Activated CD8-positive, alpha-beta memory T cell treated with anti-CD3 and anti-CD28 coated beads, Interleukin-2, amount 50 U/mL, for 1 hour (primary cell): ENCODE results near the gene SLC35B1.
"Not testable (repeated sequence)": the region's sequence is repeated elsewhere in the genome, so short reads cannot be mapped to it uniquely, and the experiment has no call there.

Source experiments
- DNase-seq: peaks from one replicate; pipeline ENCODE4 v3.0.0-alpha.2; 2020; ENCODE audit errors: extremely low read depth

The SLC35B1 gene

GRCh38 chr17:49734515-49735490 is 27.0 kb upstream of the SLC35B1 start:
- no peak for DNase-seq

GRCh38 chr17:49731435-49731831 is 23.7 kb upstream of the SLC35B1 start:
- no peak for DNase-seq

GRCh38 chr17:49730785-49731434 is 23.1 kb upstream of the SLC35B1 start:
- DNase-seq: no peak

- no peak for DNase-seq
These were observed 22.5 kb upstream of the SLC35B1 start for GRCh38 chr17:49730078-49730784.

GRCh38 chr17:49729069-49729468 is 21.3 kb upstream of the SLC35B1 start:
- DNase-seq: no peak

- no peak for DNase-seq
These were observed 20.7 kb upstream of the SLC35B1 start for GRCh38 chr17:49728425-49728824.

GRCh38 chr17:49727380-49727779 is 19.6 kb upstream of the SLC35B1 start:
- no peak for DNase-seq

DNA sequence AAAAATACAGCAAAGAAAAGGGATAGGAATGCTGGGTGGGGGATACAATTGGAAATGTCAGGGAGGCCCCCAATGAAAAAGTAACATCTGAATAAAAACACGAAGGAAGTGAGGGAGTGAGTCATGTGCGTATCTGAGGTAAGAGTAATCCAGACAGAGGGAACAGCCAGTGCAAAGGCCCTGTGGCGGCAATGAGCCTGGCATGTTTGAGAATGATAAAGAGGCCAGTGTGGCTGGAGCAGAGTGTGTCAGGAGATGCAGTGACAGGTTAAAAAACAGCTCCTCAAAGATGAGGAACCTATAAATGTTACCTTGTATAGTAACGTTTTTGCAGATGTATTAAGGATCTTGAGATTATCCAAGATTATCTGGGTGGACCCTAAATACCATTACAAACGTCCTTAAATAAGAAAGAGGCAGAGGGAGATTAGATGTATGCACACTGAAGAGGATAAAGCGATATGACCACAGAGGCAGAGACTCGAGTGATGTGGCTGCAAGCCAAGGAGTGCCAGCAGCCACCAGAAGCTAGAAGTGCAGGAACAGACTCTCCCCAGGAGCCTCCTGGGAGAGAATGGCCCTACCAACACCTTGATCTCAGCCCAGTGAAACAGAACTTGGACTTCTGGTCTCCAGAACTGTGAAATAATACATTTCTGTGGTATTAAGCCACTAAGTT is 17.8 kb upstream of the SLC35B1 start:
- DNase-seq: no peak

GRCh38 chr17:49724552-49724951 is 16.8 kb upstream of the SLC35B1 start:
- not testable (repeated sequence) for DNase-seq

DNA sequence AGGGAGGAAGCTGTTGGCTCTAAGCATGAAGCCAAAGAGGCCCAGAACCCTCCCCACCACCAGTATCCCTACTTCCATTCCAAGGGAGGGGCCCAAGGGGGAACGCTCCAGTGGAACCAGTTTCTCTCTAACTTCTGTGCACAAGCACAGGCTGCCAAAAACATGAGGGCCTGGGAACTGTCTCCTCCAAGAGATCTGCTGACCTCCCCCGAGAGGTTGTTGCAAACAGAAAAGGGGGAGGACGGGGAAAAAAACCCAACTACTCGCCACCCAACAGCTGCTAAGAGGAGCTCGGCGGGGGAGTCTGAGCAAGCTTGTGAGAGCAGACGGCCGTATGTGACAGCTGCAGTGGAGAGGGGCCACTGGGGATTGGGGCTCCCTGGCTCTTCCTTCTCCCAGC is 15.7 kb upstream of the SLC35B1 start:
- DNase-seq: no peak

DNA sequence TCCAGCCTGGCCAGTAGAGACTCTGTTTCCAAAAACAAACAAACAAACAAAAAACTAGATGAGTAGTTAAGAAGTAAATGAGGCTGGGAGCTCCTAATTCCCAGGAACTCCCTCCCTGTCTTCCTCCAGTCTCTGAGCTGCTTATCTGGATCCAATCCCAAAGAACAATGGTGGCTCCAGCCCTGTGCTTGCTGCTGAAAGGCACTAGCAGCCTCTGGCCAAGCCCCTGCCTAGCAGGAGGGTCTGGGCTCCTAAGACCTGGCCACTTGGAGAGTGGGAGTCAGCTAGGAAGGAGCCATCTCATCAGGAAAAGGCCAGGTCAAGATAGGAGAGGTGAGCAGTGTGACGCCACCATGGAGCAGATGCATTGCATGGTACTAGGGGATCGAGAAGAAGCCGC is 14.3 kb upstream of the SLC35B1 start:
- no peak for DNase-seq

GRCh38 chr17:49717371-49717861 is 9.7 kb upstream of the SLC35B1 start:
- DNase-seq: no peak

- no peak for DNase-seq
These were observed 9.1 kb upstream of the SLC35B1 start for GRCh38 chr17:49716668-49717364.

DNA sequence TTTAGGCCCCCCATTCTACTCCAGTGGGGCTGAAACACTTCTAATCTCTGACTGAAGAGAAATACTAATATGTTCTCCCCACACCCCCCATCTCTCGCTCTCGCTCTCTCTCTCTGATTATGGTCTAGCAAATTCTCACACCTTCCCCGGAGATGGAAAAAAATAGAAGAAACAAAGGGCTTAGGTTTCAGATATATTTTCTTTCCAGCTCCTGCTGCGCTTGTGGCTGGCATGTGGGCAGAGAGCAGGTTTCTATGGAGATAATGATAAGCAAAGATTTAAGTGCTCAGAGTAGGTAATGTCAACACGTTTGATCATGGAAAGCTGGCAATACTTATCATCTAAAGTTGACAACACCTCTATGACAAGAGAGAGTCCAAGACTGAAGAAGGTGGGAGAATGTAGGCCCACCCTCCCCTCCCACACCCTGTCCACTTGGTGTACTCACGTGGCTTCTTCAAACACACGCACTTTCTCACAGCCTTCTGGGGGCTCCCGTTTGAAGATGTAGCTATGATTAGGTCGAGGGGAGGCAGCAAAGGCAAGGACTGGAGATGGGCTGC is 8.0 kb upstream of the SLC35B1 start:
- no peak for DNase-seq

- DNase-seq: no peak
These were observed 7.5 kb upstream of the SLC35B1 start for GRCh38 chr17:49715216-49715615.

- no peak for DNase-seq
These were observed 885 bp upstream of the SLC35B1 start for GRCh38 chr17:49708515-49709183.

GRCh38 chr17:49707246-49707607 is 537 bp downstream of the SLC35B1 start:
- no peak for DNase-seq

DNA sequence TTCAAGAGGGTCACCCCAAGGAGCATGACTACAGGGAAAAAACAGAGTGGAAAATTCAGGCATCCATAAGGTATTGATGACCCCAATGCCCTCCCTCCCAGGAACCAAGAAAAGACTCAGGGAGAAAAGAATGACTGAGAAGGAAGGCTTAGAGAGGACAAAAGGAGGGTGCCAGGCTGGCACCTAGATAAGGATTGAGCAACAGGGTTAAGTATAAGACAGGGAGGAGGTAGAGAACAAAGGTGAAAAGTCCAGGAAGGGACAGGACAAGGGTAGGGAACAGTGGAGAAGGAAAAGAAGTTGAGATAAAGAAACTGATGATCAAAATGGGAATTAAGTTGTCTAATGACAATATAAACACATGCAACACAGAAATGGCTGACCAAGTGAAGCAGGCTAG is 2.5 kb downstream of the SLC35B1 start:
- no peak for DNase-seq

- DNase-seq: no peak
These were observed 4.0 kb downstream of the SLC35B1 start for GRCh38 chr17:49703557-49704277.

DNA sequence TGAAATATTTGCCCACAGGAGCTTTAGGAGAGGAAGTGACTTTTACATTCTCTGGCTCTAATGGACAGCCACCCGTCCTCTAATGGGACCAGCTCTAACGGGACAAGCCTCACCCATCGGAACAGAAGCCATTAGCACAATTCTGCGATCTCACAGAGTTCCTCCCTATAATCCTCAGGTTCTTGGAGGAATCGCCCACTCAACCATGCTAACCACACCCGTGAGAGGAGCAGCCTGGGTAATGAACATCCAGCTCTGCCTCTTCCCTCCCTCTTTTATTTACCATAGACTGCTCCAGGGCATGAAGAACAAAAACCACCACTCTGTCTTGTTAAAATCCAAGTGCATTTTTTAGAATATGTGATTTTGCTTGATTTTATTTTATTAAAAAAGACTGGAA is 6.8 kb downstream of the SLC35B1 start:
- no peak for DNase-seq
